Body of pancreas (tissue), 4 donors: ENCODE measurements around the gene RBX1. TPM values are rescaled to one million over a fixed set of nuclear protein-coding genes. Genes with fewer than 3 reads are reported as not detected.

Experiments used
- ATAC-seq: fragments of 150-250 bp; one replicate; pipeline ENCODE4 v1.9.1; 2016
- DNase-seq, 4 donors: peaks; one replicate each; pipeline ENCODE4 v3.0.0-alpha.2; 2019
- H3K27ac ChIP-seq, 4 donors: fragments of 200-600 bp; sonication (generic); 1 replicate in 3 of 4; 2 replicates in 1 of 4; pipeline versions ENCODE4 v1.5.1 to v1.6.1; 2016 to 2019; ENCODE audit warnings: mild to moderate bottlenecking in 1 of 4, mixed read lengths in 1 of 4, moderate library complexity in 1 of 4
- H3K27me3 ChIP-seq, 2 donors: fragments of 200-600 bp; sonication (generic); one replicate each; pipeline ENCODE4 v1.6.0; 2016; ENCODE audit warnings: mild to moderate bottlenecking in 1 of 2
- H3K36me3 ChIP-seq, 2 donors: fragments of 200-600 bp; sonication (generic); replicated peaks in 1 of 2; 2 replicates each; pipeline ENCODE4 v1.5.1; 2016; ENCODE audit warnings: low read depth in 2 of 2; ENCODE audit not compliant: insufficient read depth in 1 of 2
- H3K4me1 ChIP-seq: fragments of 200-600 bp; sonication (generic); one replicate; pipeline ENCODE4 v1.6.0; 2016
- H3K4me3 ChIP-seq, 2 donors: fragments of 200-600 bp; sonication (generic); 1 replicate in 1 of 2; 2 replicates in 1 of 2; pipeline ENCODE4 v1.5.1; 2016 to 2019
- H3K9me3 ChIP-seq, 3 donors: fragments of 200-600 bp; sonication (generic); 1 replicate in 2 of 3; 2 replicates in 1 of 3; pipeline ENCODE4 v1.5.1; 2016
- CTCF ChIP-seq, 7 experiments: fragments of 450-650 bp in 4 of 7; fragments of 200-600 bp in 3 of 7; sonication (generic) in 3 of 7; IDR thresholded peaks; one replicate each; pipeline ENCODE4 v1.5.1; 2016 to 2019; ENCODE audit warnings: antibody characterized with exemption in 7 of 7
- POLR2A ChIP-seq, 3 donors: fragments of 450-650 bp; IDR thresholded peaks; one replicate each; pipeline ENCODE4 v1.6.1; 2016; ENCODE audit warnings: antibody characterized with exemption in 3 of 3, mild to moderate bottlenecking in 2 of 3
- WGBS, 2 donors: methylation state at CpG; one replicate each; pipeline ENCODE4 v1.1.5; 2017; 5-methylcytosine and 5-hydroxymethylcytosine counted together
- intact Hi-C: fragments of 100-400 bp; cut with DNase I; formaldehyde crosslinking; loops from one replicate; pipeline ENCODE4 v1.15.1; 2023
- total RNA-seq, 2 donors: library from RNA; depleted of rRNA; stranded (reverse); fragments of >200 nt; gene quantifications; one replicate each; pipeline ENCODE4 v1.1.0, GENCODE V29; 2016

Gene RBX1
- total RNA-seq, 2 donors from 2014 or later, result 6.9 to 20.2 TPM

GRCh38 chr22:40982482-40983385 is 31.6 kb downstream of the RBX1 start:
- DNase-seq, result no peak
- WGBS, 2 donors, result 79 to 88% methylated on average over 20 to 21 of the region's 21 CpGs
- H3K4me1 ChIP-seq, result no peaks in the 10 kb centered on the region
- H3K27ac ChIP-seq, result no peak overlapping the region
- intact Hi-C loops, result no loop called here
- ATAC-seq, result no peak
- H3K36me3 ChIP-seq, result no peaks in the 10 kb centered on the region
- no peak for TF ChIP-seq POLR2A (IDR thresholded peaks at IDR 0.05)
- no peaks in the 10 kb centered on the region for H3K27me3 ChIP-seq
- H3K4me3 ChIP-seq, result no peak overlapping the region
- no peaks in the 10 kb centered on the region for H3K9me3 ChIP-seq

- H3K27me3 ChIP-seq, result no peaks in the 10 kb centered on the region
- ATAC-seq (no peak), DNase-seq (no peak)
- intact Hi-C loops, result no loop called here
- WGBS, 2 donors, result 72 to 79% methylated on average over 8 to 9 of the region's 9 CpGs
- H3K4me3 ChIP-seq, result no peak overlapping the region
- no peaks in the 10 kb centered on the region for H3K4me1 ChIP-seq
- TF ChIP-seq POLR2A (IDR thresholded peaks at IDR 0.05) (no peak), CTCF (IDR thresholded peaks at IDR 0.05) (no peak)
- no peak overlapping the region for H3K27ac ChIP-seq
- no peaks in the 10 kb centered on the region for H3K36me3 ChIP-seq
- H3K9me3 ChIP-seq, result no peaks in the 10 kb centered on the region
These were observed 40.1 kb downstream of the RBX1 start for GRCh38 chr22:40991298-40991697.

DNA sequence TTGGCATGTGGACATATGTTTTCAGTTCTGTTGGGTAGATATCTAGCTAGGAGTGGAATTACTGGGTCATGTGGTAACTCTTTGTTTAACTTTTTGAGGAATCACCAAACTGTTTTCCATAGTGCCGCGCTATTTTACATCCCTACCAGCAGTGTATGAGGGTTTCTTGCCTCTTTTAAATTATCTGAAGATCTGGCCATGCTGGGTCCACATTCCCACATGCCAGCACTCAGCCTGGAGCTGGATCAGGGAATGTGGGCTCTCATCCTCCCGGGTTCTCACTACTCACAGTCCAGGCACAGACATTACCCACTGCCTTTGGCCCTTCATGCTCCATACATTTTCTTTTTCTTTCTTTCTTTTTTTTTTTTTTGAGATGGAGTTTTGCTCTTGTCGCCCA is 44.6 kb downstream of the RBX1 start:
- intact Hi-C loops, result no loop called here
- Histone ChIP-seq H3K27me3 (no peaks in the 10 kb centered on the region), H3K27ac (no peak overlapping the region), H3K36me3 (no peaks in the 10 kb centered on the region), H3K4me3 (no peak overlapping the region), H3K9me3 (no peaks in the 10 kb centered on the region), H3K4me1 (no peaks in the 10 kb centered on the region)
- TF ChIP-seq POLR2A (IDR thresholded peaks at IDR 0.05) (no peak), CTCF (IDR thresholded peaks at IDR 0.05) (no peak)
- DNase-seq (no peak), ATAC-seq (no peak)
- WGBS, 2 donors, result 53 to 67% methylated on average over 4 of the region's 4 CpGs

DNA sequence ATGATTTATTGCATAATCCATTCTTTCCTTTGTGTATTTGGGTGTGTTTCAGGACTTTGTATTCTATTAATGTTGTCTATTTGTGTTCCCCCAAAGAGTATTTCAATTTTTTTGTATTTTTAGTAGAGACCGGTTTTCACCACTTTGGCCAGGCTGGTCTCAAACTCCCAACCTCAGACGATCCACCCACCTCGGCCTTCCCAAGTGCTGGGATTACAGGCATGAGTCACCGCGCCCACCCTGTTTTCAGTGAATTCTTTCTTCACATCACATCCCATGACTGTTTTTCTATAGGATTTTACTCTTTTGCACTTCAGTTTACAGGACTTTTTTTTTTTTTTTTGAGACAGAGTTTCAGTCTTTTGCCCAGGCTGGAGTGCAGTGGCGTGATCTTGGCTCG is 46.3 kb downstream of the RBX1 start:
- H3K4me1 ChIP-seq, result no peaks in the 10 kb centered on the region
- H3K9me3 ChIP-seq, result no peaks in the 10 kb centered on the region
- ATAC-seq (no peak), DNase-seq (no peak)
- no peak overlapping the region for H3K27ac ChIP-seq
- H3K36me3 ChIP-seq, result no peaks in the 10 kb centered on the region
- H3K27me3 ChIP-seq, result no peaks in the 10 kb centered on the region
- H3K4me3 ChIP-seq, result no peak overlapping the region
- TF ChIP-seq CTCF (IDR thresholded peaks at IDR 0.05) (no peak), POLR2A (IDR thresholded peaks at IDR 0.05) (no peak)
- intact Hi-C loops, result no loop called here
- 89 to 94% methylated on average over 7 of the region's 7 CpGs for WGBS, 2 donors

DNA sequence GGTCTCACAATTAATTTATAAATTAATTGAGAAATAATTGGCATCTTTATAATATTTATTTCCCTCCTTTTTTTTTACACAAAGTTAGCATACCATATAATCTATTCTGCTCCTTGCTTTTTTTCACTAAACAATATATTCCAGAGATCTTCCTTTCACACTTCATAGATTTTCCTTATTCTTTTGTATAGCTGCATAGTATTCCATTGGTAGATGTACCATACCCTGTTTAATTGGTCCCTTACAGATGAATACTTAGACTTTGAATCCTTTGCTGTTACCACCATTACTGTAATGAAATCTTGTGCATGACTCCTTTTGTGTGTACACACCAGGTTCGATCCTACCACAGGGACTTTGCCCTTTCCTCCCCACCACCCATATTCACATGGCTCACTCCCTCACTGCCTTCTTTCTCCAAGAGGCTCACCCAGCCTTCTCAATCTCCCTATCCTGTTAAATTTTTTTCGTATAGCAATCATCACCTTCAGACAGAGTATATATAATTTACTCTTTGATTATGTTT is 48.9 kb downstream of the RBX1 start:
- TF ChIP-seq POLR2A (IDR thresholded peaks at IDR 0.05), result no peak
- TF ChIP-seq CTCF (IDR thresholded peaks at IDR 0.05), result no peak
- no peak for DNase-seq
- 52 to 54% methylated on average over 2 of the region's 2 CpGs for WGBS, 2 donors
- Histone ChIP-seq H3K27ac (no peak overlapping the region), H3K9me3 (no peaks in the 10 kb centered on the region), H3K4me1 (no peaks in the 10 kb centered on the region), H3K4me3 (no peak overlapping the region), H3K36me3 (no peaks in the 10 kb centered on the region), H3K27me3 (no peaks in the 10 kb centered on the region)
- no peak for ATAC-seq
- intact Hi-C loops, result no loop called here
